G401 (cell line): ENCODE results near the gene AGPS. TPM values are rescaled to one million over a fixed set of nuclear protein-coding genes. Genes with fewer than 3 reads are reported as not detected.
A peak's percentile ranks its signal among the peaks of the same experiment; 100 is the strongest.
"Not testable (repeated sequence)": the region's sequence is repeated elsewhere in the genome, so short reads cannot be mapped to it uniquely, and the experiment has no call there.

Experiments used
- DNase-seq: peaks from one replicate; pipeline ENCODE4 v3.0.0-alpha.2; 2015; ENCODE audit warnings: low spot score
- in situ Hi-C: cut with HindIII; loops from 2 replicates; pipeline ENCODE4 v1.10.0; 2016; ENCODE audit warnings: low sequenced_read_pairs, mixed read lengths
- total RNA-seq: library from RNA; depleted of rRNA; stranded (reverse); fragments of >200 nt; shearing (Covaris generic); gene quantifications from 2 replicates; pipeline ENCODE4 v1.2.3, GENCODE V29; 2014

The AGPS gene
- total RNA-seq, 1 experiment from 2014 or later: 139 TPM

- DNase-seq: no peak
- in situ Hi-C loops: no loop called here
Measured at GRCh38 chr2:177460973-177461585, 68.5 kb downstream of the AGPS start.

GRCh38 chr2:177464549-177464948, 72.0 kb downstream of the AGPS start:
- in situ Hi-C loops: no loop called here
- DNase-seq: no peak

- in situ Hi-C loops: no loop called here
- no peak for DNase-seq
Measured at GRCh38 chr2:177465400-177466138, 73.0 kb downstream of the AGPS start.

GRCh38 chr2:177466337-177467195, 74.0 kb downstream of the AGPS start:
- in situ Hi-C loops: no loop called here
- DNase-seq: no peak

- DNase-seq: no peak
- in situ Hi-C loops: no loop called here
Measured at GRCh38 chr2:177467646-177468045, 75.1 kb downstream of the AGPS start.

- in situ Hi-C loops: no loop called here
- no peak for DNase-seq
Measured at GRCh38 chr2:177471990-177472389, 79.4 kb downstream of the AGPS start.

- in situ Hi-C loops: no loop called here
- DNase-seq: no peak
Measured at GRCh38 chr2:177474301-177474700, 81.7 kb downstream of the AGPS start.

GRCh38 chr2:177474998-177475397, 82.4 kb downstream of the AGPS start:
- in situ Hi-C loops: no loop called here
- DNase-seq: no peak

- DNase-seq: no peak
- in situ Hi-C loops: no loop called here
Measured at GRCh38 chr2:177476897-177477296, 84.3 kb downstream of the AGPS start.

- in situ Hi-C loops: no loop called here
- no peak for DNase-seq
Measured at GRCh38 chr2:177478029-177478428, 85.5 kb downstream of the AGPS start.

- DNase-seq: no peak
- in situ Hi-C loops: no loop called here
Measured at GRCh38 chr2:177478907-177479306, 86.3 kb downstream of the AGPS start.

- no peak for DNase-seq
- in situ Hi-C loops: no loop called here
Measured at GRCh38 chr2:177482195-177482594, 89.6 kb downstream of the AGPS start.

GRCh38 chr2:177483531-177483930, 91.0 kb downstream of the AGPS start:
- in situ Hi-C loops: no loop called here
- DNase-seq: no peak

GRCh38 chr2:177484180-177484795, 91.7 kb downstream of the AGPS start:
- in situ Hi-C loops: no loop called here
- no peak for DNase-seq

GRCh38 chr2:177485657-177486056, 93.1 kb downstream of the AGPS start:
- in situ Hi-C loops, DNase-seq: not testable (repeated sequence)

GRCh38 chr2:177489719-177490301, 97.2 kb downstream of the AGPS start:
- in situ Hi-C loops: no loop called here
- peak; percentile 44 for DNase-seq

- in situ Hi-C loops: no loop called here
- DNase-seq: no peak
Measured at GRCh38 chr2:177495945-177496344, 103.4 kb downstream of the AGPS start.

- in situ Hi-C loops: no loop called here
Measured at GRCh38 chr2:177496921-177497320, 104.3 kb downstream of the AGPS start.

GRCh38 chr2:177501186-177501585, 108.6 kb downstream of the AGPS start:
- in situ Hi-C loops: no loop called here
- DNase-seq: no peak

More at GRCh38 chr2:177496921-177497320, 104.3 kb downstream of the AGPS start:
- DNase-seq: no peak
